TTC549 (cell line): Measurements from ENCODE around the gene UFD1.

ENCODE experiments used
- FAIRE-seq: peaks from 2 replicates; lab custom pipeline; 2012; peaks lifted over from hg19 to GRCh38; lab: Jason Lieb, UNC

Gene UFD1

GRCh38 chr22:19469421-19469820 is 9.6 kb downstream of the UFD1 start:
- no peak for FAIRE-seq

DNA sequence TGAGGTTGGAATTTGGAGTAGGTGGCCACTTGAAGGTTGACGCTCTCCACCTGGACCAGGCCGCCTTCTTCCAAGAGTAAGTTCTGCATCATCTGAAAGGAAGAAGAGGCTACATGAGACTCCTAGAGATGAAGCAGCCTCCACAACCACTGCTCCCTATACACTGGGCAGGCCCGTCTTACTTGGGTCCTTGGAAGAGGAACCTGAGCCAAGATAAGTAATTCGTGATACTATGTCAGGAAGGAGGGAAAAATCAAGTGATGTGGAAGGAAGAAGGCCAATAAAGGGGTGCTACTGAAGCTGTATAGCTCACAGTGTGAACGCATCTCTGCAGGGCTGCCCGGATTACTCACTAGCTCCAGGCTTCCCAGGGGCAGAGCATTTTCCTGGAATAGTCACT is 11.1 kb downstream of the UFD1 start:
- FAIRE-seq = no peak

DNA sequence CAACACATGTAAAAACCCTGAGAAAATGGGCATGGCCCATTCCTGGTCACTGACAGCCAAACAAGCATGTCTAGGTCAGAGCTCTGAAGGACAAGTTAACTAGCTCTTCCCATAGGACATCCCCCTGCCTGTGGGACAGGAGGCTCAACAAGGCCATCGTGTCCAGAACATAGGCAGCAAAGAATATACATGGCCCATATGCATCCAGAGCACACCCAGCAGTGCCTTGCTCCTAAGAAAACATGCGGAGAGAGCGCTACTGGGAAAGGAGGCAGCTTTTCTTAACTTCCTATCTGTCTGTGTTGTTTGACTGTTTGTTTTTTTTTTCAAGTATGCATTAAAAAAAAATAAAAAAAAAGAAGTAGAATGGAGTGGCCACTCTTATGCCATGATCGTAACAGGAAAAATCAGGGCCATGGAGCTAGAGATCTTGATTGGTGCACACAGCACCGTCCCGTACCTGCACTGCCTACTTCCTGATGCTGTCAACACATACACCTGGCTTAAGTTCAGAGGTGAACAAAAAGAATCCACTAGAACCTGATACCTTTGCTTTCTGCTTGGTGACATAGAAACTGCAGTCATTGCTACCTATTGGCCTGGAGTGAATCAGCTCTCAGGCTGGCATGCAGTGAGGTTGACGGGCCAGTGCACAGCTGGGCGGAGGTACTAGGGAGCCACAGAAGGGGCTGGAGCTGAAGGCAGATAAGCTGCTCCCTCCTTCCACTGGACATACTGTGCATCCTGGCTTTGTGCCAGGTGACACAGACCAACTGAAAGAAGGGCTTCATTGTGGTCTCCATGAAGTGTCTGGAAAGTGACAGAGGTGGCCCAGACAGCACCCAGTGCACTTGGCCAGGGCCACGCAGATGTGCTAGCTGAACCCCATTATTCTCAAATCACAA is 11.9 kb downstream of the UFD1 start:
- no peak for FAIRE-seq

DNA sequence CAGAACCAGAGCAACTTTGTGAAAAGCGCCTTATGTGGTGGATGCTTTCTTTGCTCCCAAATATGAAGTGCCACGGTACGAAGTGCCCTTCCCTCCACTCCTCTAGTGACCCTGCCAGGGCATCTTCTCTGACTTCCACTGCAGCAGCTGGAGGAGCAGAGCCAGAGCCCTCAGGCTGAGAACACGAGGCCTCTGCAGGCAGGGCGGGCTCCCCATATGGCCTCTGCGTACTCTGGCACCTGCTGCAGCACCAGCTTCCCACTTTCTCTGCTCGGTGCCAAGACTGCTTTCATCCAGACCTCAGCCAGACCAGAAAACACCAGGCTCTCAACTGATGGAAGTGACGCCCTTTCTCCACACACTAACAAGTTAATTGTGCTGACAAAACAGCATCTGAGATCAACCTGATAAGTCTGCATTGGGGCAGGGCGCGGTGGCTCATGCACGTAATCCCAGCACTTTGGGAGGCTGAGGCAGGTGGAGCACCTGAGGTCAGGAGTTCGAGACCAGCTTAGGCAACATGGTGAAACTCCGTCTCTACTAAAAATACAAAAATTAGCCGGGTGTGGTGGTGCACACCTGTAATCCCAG is 12.8 kb downstream of the UFD1 start:
- FAIRE-seq = no peak

DNA sequence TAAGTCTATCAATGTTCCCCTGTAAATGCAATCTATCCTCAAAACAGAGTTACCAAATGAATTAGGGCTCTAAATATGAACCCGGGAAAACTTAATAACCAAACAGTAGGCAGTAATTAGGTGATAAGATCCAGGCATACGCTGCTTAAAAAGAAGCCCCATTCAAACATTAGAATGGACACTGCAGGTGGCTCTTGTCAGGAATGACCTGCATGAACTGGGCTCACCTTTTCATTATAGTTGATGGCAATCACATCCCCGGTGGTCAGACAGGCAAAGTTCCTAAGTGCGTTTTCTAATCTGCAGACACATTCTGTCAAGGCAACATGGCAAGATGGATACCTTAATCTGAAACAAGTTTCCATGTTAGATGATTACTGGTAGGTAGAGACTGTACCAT is 14.0 kb downstream of the UFD1 start:
- FAIRE-seq = no peak

GRCh38 chr22:19464546-19464945 is 14.4 kb downstream of the UFD1 start:
- FAIRE-seq = no peak

- FAIRE-seq = no peak
These were observed 15.2 kb downstream of the UFD1 start for GRCh38 chr22:19463491-19464469.

DNA sequence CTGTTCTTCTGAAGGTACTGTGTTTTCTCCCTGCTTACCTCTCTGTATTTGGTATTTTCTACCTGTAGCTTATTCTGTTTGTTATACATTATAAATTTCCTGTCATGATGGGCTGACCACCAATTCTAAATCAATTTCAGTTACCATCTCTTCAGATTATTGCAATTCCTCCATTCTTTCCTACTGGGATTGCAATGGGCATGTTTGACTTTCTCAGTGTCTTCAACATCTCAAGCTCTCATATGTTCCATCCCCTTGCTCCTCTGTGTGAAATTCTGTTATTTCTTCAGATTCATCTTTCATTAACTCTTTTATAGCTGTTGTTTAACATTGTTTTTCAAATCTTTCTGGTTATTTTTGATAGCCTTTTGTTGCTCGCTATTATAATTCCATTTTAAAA is 16.0 kb downstream of the UFD1 start:
- no peak for FAIRE-seq

DNA sequence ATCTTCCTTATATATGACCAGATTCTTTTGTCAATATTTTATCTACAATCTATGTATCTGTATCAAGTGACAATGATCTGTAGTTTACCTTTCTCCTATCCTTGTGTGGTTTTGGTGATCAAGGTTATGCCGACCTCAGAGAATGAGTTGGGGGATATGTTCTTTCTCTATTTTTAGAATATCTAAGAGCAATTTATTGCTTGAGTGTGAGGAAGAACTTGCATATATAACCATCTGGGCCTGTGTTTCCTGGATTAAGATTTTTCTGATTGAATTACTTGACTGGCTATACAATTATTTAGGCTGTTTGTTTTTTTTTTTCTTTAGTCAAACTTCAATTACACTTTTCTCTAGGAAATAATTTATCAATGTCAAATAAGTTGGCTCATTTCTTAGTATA is 17.5 kb downstream of the UFD1 start:
- FAIRE-seq = no peak

GRCh38 chr22:19460036-19460435 is 19.0 kb downstream of the UFD1 start:
- no peak for FAIRE-seq

DNA sequence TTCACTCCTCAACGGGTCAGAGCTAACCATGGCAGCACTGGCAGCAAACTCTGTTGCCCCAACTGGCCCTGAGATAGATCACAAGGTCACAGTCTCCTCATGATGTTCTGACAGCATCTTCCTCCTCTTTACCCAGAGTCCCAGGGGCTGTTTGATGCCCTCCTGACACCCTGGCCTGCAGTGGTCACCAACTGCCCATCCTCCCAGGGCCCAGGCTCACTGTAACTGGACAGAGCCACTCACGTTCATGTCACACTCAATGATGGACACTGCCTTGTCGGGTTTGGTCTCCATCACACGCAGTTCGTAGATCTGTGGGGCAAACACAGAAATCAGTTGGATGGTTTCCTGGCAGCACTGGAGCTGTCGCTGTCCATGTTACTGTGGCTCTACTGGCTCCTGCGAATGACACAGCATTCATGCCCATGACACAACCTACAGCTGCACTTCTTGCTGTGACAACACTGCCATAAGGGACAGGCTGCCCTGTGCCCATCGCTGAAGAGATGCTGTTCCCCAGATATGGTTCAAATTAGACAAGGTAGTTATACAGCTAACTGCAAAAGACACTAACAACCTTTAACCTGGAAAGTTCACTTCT is 21.1 kb downstream of the UFD1 start:
- no peak for FAIRE-seq

GRCh38 chr22:19456541-19456940 is 22.5 kb downstream of the UFD1 start:
- no peak for FAIRE-seq

DNA sequence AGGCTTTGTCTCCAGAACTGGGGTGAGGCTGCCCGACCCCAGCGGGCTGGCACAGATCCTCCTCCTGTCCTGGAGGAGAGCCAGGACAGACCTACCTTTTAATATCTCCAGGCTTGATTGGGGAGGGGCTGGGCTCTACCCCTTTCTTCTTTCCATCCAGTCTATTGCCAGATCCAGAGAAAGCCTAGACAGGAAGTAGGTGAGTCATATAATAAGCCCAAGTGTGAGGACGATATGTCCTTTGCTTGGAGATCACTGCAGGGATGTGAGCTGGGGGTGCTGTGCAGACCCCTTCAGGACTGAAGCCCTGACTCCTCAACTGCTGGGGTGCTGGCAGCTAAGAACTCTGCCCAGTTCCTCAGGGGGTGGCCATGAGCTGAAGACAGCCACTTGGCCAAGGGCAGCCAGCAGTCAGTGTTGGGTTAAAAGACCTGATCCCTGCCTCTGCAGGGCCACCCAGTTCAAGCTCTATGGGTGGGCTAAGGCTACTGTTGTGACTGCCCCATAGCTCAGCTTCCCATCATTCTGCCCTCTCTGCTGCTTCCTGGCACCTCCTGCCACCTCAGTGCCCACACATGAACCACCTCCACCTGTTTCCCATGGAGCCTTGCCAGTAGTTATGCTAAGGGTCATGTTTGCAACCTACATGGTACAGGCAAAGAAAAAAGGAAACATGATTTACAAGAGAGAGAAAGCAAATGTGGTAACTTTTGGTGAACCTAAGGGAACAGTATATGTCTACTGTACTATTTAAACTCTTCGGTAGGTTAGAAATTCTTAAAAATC is 23.2 kb downstream of the UFD1 start:
- no peak for FAIRE-seq

- FAIRE-seq = no peak
These were observed 24.0 kb downstream of the UFD1 start for GRCh38 chr22:19455033-19455432.

DNA sequence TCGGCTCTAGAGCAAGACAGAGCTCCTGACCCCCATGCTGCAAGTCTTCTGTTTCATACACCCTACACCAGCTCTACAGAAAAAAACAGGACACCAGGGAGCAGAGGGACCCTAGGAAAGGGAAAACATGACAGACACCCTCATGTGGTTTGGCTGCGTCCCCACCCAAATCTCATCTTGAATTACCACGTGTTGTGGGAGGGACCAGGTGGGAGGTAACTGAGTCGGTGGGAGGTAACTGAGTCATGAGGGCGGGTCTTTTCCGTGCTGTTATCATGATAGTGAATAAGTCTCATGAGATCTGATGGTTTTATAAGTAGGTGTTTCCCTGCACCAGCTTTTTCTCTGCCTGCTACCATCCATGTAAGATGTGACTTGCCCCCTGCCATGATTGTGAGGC is 24.8 kb downstream of the UFD1 start:
- no peak for FAIRE-seq

DNA sequence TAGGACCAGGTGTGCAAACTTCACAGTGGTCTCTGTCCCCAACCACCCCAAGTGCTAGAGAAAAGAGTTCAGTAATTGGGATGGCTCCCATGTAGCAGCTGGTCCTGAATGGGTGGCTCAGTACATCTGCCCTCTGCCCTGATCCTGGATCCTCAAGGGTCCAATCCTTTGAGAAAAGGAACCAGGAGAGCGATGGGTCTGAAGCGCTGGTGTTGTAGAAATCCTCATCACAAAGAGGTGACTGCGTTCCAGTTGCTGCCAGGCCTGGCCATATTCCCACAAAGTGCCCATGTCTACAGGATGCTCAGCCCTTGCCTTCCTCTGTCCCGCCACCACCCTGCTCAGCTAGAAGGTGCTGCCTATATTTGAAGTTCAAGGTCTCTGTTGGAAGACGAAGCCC is 25.3 kb downstream of the UFD1 start:
- no peak for FAIRE-seq

GRCh38 chr22:19451570-19451969 is 27.4 kb downstream of the UFD1 start:
- no peak for FAIRE-seq

DNA sequence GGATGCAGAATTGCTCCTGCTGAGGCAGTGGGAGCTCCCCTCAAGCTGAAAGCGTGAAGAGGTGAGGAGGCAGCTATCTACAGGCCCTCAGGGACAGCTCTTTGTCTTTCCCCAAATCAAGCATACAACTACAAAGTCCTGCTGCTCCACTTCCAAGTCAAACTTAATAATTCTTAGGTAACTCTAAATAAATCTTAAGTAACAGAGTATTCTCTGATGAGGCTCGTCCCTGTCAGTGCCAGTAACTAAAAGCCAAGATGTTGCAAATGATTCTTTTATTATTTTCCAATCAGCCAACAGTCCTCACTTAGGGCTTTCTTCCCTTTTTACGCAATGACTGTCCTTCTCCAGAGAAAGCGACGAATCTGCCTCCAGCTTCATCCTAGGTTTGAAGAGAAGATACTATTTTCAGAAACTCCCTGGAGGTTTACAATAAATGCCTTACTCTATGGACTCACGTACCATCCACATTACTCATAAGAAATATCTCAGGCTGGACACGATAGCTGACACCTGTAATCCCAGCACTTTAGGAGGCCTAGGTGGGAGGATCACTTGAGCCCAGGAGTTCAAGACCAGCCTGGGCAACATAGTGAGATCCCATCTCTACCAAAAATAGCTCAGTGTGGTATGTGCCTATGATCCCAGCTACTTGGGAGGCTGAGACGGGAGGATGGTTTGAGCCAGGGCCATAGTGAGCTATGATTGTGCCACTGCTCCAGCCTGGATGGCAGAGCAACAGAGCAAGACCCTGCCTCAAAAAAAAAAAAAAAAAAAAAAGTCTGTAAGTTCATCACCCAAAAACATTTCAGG is 28.4 kb downstream of the UFD1 start:
- no peak for FAIRE-seq

- no peak for FAIRE-seq
These were observed 29.6 kb downstream of the UFD1 start for GRCh38 chr22:19449422-19449767.

- no peak for FAIRE-seq
These were observed 30.1 kb downstream of the UFD1 start for GRCh38 chr22:19448739-19449421.
